B cell (primary cell): ENCODE results near the gene PPP1R3E. TPM values are rescaled to one million over a fixed set of nuclear protein-coding genes. Genes with fewer than 3 reads are reported as not detected.
A peak's percentile ranks its signal among the peaks of the same experiment; 100 is the strongest.

Experiments
- ATAC-seq: fragments of 200-7000 bp; cut with Tn5 transposase; one replicate; pipeline ENCODE4 v1.10.0; 2021; ENCODE audit warnings: low read depth, mild to moderate bottlenecking, moderate number of reproducible peaks, moderate library complexity
- CTCF ChIA-PET: fragments of 350-600 bp; sonication (Branson Sonifier 250); formaldehyde crosslinking; loops from one replicate; lab custom pipeline; 2021; ENCODE audit warnings: antibody characterized with exemption, inconsistent platforms; lab: Charles Lee
- POLR2A ChIA-PET: fragments of 350-600 bp; sonication (Branson Sonifier 250); formaldehyde crosslinking; loops from one replicate; lab custom pipeline; 2021; ENCODE audit warnings: antibody characterized with exemption; lab: Charles Lee
- DNase-seq: peaks from one replicate; pipeline ENCODE4 v3.0.0; 2013
- H2AFZ ChIP-seq: 2 replicates; pipeline ENCODE4 v1.6.1; 2012; ENCODE audit warnings: mild to moderate bottlenecking, low read depth, low read length; ENCODE audit not compliant: insufficient read depth, poor library complexity, severe bottlenecking
- H3K27ac ChIP-seq, 2 donors: 1 replicate in 1 of 2; 2 replicates in 1 of 2; pipeline ENCODE4 v1.5.1; 2012 to 2013; ENCODE audit warnings: low read length in 2 of 2, mild to moderate bottlenecking in 2 of 2, moderate library complexity in 1 of 2
- H3K27me3 ChIP-seq, 4 experiments: fragments of 200-600 bp in 1 of 4; sonication (generic) in 1 of 4; replicated peaks in 1 of 4; 1 replicate in 2 of 4; 2 replicates in 2 of 4; pipeline versions ENCODE4 v1.6.1 to v1.7.0; 2013 to 2016; ENCODE audit warnings: low read length in 3 of 4, mild to moderate bottlenecking in 2 of 4, mixed read lengths in 1 of 4, moderate library complexity in 1 of 4; ENCODE audit not compliant: insufficient read depth in 4 of 4, control insufficient read depth in 3 of 4; ENCODE audit errors: control extremely low read depth in 1 of 4
- H3K36me3 ChIP-seq, 2 experiments: replicated peaks in 1 of 2; 1 replicate in 1 of 2; 2 replicates in 1 of 2; pipeline versions ENCODE4 v1.6.1 to v1.7.1; 2013; ENCODE audit warnings: low read length in 1 of 2; ENCODE audit not compliant: insufficient read depth in 2 of 2, control insufficient read depth in 1 of 2; ENCODE audit errors: control extremely low read depth in 1 of 2, extremely low read depth in 1 of 2
- H3K4me1 ChIP-seq, 2 donors: fragments of 200-600 bp in 1 of 2; sonication (generic) in 1 of 2; 1 replicate in 1 of 2; 2 replicates in 1 of 2; pipeline versions ENCODE4 v1.5.1 to v1.6.1; 2013 to 2017; ENCODE audit warnings: low read length in 2 of 2; ENCODE audit not compliant: control insufficient read depth in 2 of 2, insufficient read depth in 2 of 2
- H3K4me2 ChIP-seq: replicated peaks from 2 replicates; pipeline ENCODE3; 2012; ENCODE audit warnings: mild to moderate bottlenecking, low read depth, low read length; ENCODE audit not compliant: poor library complexity, severe bottlenecking
- H3K4me3 ChIP-seq, 5 experiments: fragments of 200-600 bp in 1 of 5; sonication (generic) in 1 of 5; 1 replicate in 3 of 5; 2 replicates in 2 of 5; pipeline versions ENCODE4 v1.5.1 to v1.7.0; 2011 to 2016; ENCODE audit warnings: low read length in 4 of 5, mild to moderate bottlenecking in 4 of 5, low read depth in 2 of 5, control low read depth in 1 of 5, moderate library complexity in 1 of 5; ENCODE audit not compliant: insufficient read depth in 1 of 5; ENCODE audit errors: control extremely low read depth in 1 of 5, extremely low read depth in 1 of 5
- H3K79me2 ChIP-seq: fragments of 200-600 bp; sonication (generic); one replicate; pipeline ENCODE4 v1.6.0; 2016; ENCODE audit warnings: low read length; ENCODE audit not compliant: control insufficient read depth, insufficient read depth
- H3K9ac ChIP-seq: fragments of 200-600 bp; sonication (generic); 2 replicates; pipeline ENCODE4 v1.6.1; 2017; ENCODE audit warnings: mild to moderate bottlenecking, low read length, moderate library complexity
- H3K9me3 ChIP-seq, 3 donors: one replicate each; pipeline versions ENCODE4 v1.6.1 to v1.7.1; 2013; ENCODE audit warnings: low read length in 2 of 3; ENCODE audit not compliant: control insufficient read depth in 2 of 3, insufficient read depth in 1 of 3; ENCODE audit errors: control extremely low read depth in 1 of 3
- H4K20me1 ChIP-seq: 2 replicates; pipeline ENCODE4 v1.6.0; 2012; ENCODE audit warnings: mild to moderate bottlenecking, low read length; ENCODE audit not compliant: insufficient read depth, control insufficient read depth, poor library complexity, severe bottlenecking
- H3K27ac Mint-ChIP-seq: one replicate; pipeline ENCODE4 v1.8.0; 2021; ENCODE audit warnings: mixed read lengths
- H3K27me3 Mint-ChIP-seq: one replicate; pipeline ENCODE4 v1.8.0; 2021; ENCODE audit warnings: mixed read lengths
- H3K4me1 Mint-ChIP-seq: one replicate; pipeline ENCODE4 v1.8.0; 2021; ENCODE audit warnings: mixed read lengths
- H3K4me3 Mint-ChIP-seq: one replicate; pipeline ENCODE4 v1.8.0; 2021; ENCODE audit warnings: mixed read lengths
- H3K9me3 Mint-ChIP-seq: one replicate; pipeline ENCODE4 v1.8.0; 2022; ENCODE audit warnings: mixed read lengths; ENCODE audit not compliant: insufficient read depth
- EZH2 ChIP-seq: IDR thresholded peaks from 2 replicates; pipeline ENCODE4 v1.6.1; 2012; ENCODE audit warnings: borderline replicate concordance, low read depth, mild to moderate bottlenecking, moderate library complexity, low read length; ENCODE audit not compliant: insufficient read depth, poor library complexity, severe bottlenecking
- WGBS: methylation state at CpG from one replicate; pipeline ENCODE4 v1.1.5; 2013; ENCODE audit warnings: missing lambda C conversion rate; ENCODE audit not compliant: insufficient coverage; 5-methylcytosine and 5-hydroxymethylcytosine counted together
- intact Hi-C: fragments of 100-400 bp; cut with micrococcal nuclease; formaldehyde crosslinking; loops from one replicate; pipeline ENCODE4 v1.10.0; 2022
- polyA plus RNA-seq: library from polyadenylated mRNA; depleted of rRNA; stranded (reverse); fragments of >200 nt; gene quantifications from 2 replicates; pipeline ENCODE4 v1.2.3, GENCODE V29; 2012
- total RNA-seq, 2 donors: library from RNA; stranded (reverse); fragments of 120-200 nt in 1 of 2; gene quantifications; 1 replicate in 1 of 2; 2 replicates in 1 of 2; pipeline versions ENCODE4 v1.2.3 to v1.2.4, GENCODE V29; 2013 to 2022
- TF ChIP-seq, protein P1 (sequence below): fragments of 200-600 bp; IDR thresholded peaks from one replicate; pipeline ENCODE4 v1.8.0; 2022; ENCODE audit warnings: antibody characterized with exemption, mild to moderate bottlenecking

Gene PPP1R3E
- total and polyA plus RNA-seq, 2 donors (not counting 1 experiment from before 2014, with no cell fraction given) = 56.9 to 76.7 TPM

DNA sequence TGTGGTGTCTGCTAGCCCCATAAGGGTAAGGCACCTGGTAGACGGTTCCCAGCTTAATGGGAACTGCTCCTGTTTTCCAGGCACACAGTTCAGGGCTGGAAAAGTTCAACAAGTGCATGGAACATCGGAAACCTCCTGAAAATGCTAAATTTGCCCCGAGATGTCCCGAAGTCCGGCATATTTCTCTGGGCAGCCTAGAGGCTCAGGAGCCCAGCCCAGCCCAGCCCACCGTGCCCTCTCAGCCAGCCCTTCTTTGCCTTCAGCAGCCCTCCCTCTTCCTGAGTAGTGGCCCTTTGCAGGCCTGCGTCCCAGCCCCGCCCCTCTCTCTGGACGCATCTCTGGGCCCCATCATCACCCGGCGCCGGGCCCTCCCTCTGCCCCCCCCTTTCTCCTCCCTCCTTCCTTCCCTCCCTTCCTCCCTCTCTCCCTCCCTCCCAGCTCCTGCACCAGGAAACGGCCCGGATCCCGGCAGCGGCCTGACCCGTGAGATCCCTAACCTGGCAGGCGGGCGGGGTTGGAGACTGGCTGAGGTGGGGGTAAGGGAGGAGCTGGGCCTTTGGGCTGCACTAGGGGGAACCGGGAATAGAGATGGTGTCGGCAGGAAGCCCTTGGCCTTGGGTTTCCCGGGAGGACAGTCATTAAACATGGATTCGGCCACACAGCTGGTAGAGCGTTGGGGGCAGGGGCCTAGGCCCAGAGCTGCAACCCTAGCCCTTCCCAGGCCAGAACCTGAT is 3.9 kb upstream of the PPP1R3E start, which contains the start of gene BCL2L2:
TSS of gene BCL2L2 (plus strand) at position 422 of the 734 bp plus-strand sequence. CDS start 935 bp downstream, outside the sequence.
- Histone ChIP-seq H3K36me3 (no peaks in the 10 kb centered on the region), H2AFZ (peak within 1 kb of the TSS; percentile 86), H3K27ac (peak within 1 kb of the TSS; percentile 54 to 78), H3K4me2 (peak within 1 kb of the TSS; percentile 76), H3K79me2 (no peaks in the 10 kb centered on the region), H4K20me1 (no peaks in the 10 kb centered on the region), H3K27me3 (no peaks in the 10 kb centered on the region), H3K4me3 (peak within 1 kb of the TSS in 4 of 5 experiments; percentile 31 to 59 (median 46)), H3K9me3 (peaks cover 0 to 3% (median 0%) of the 10 kb centered on the region in 3 donors), H3K4me1 (peaks cover 14 to 30% of the 10 kb centered on the region in 2 donors), H3K9ac (peak within 1 kb of the TSS; percentile 64)
- Mint-ChIP-seq H3K27ac (peak within 1 kb of the TSS; percentile 85), H3K4me3 (peak within 1 kb of the TSS; percentile 81), H3K9me3 (no peaks in the 10 kb centered on the region), H3K27me3 (no peaks in the 10 kb centered on the region), H3K4me1 (peaks cover 33% of the 10 kb centered on the region)
- POLR2A ChIA-PET = interaction anchor here (0.6 to 1.8 kb wide), 3 partner anchors 14 to 305 kb away, joined by 7 to 15 read pairs (median 13); partner anchors contain the start of gene PABPN1
- no peak for ATAC-seq
- TF ChIP-seq, protein P1, sequence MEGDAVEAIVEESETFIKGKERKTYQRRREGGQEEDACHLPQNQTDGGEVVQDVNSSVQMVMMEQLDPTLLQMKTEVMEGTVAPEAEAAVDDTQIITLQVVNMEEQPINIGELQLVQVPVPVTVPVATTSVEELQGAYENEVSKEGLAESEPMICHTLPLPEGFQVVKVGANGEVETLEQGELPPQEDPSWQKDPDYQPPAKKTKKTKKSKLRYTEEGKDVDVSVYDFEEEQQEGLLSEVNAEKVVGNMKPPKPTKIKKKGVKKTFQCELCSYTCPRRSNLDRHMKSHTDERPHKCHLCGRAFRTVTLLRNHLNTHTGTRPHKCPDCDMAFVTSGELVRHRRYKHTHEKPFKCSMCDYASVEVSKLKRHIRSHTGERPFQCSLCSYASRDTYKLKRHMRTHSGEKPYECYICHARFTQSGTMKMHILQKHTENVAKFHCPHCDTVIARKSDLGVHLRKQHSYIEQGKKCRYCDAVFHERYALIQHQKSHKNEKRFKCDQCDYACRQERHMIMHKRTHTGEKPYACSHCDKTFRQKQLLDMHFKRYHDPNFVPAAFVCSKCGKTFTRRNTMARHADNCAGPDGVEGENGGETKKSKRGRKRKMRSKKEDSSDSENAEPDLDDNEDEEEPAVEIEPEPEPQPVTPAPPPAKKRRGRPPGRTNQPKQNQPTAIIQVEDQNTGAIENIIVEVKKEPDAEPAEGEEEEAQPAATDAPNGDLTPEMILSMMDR = no peak
- no peak for TF ChIP-seq EZH2
- CTCF ChIA-PET = interaction anchor here (0.6 to 3.2 kb wide), 4 partner anchors 11 to 1373 kb away, joined by 3 to 27 read pairs (median 8); partner anchors contain the start of gene PABPN1
- intact Hi-C loops = loop anchor here (1.0 to 10.0 kb wide), 2 partner anchors 15 to 302 kb away; partner anchors contain the start of gene PABPN1
- DNase-seq = peak; percentile 57
- WGBS = 4% methylated on average over 19 of the region's 24 CpGs
